ENCODE results near the gene GIMAP8.
A peak's percentile ranks its signal among the peaks of the same experiment; 100 is the strongest.
"Not testable (repeated sequence)": the region's sequence is repeated elsewhere in the genome, so short reads cannot be mapped to it uniquely, and the experiment has no call there.

Gene GIMAP8

GRCh38 chr7:150516956-150517745 lies 66.7 kb downstream of the GIMAP8 start:
- DNase-seq: no peak

DNA sequence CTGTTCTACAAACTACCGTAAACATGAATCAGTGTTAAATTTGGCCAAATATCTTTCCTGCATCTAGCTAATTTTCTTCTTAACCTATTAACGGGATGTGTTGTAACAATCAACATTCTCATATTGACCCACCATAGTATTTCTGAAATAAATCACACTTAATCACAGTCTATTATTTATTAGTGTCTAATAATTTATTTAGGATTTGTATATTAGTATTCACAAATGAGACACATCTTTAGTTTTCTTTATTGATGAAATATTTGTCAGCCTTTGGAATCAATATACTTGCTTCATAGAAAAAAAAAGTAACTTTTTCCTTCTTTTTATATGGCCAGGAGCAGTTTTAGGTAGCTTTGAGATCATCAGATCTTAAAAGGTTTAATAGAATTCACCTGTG lies 68.9 kb downstream of the GIMAP8 start:
- no peak for DNase-seq

DNA sequence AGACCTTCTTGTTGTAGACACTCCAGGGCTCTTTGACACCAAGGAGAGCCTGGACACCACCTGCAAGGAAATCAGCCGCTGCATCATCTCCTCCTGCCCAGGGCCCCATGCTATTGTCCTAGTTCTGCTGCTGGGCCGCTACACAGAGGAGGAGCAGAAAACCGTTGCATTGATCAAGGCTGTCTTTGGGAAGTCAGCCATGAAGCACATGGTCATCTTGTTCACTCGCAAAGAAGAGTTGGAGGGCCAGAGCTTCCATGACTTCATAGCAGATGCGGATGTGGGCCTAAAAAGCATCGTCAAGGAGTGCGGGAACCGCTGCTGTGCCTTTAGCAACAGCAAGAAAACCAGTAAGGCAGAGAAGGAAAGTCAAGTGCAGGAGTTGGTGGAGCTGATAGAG lies 69.7 kb downstream of the GIMAP8 start:
- peak; percentile 70 to 71 for DNase-seq

DNA sequence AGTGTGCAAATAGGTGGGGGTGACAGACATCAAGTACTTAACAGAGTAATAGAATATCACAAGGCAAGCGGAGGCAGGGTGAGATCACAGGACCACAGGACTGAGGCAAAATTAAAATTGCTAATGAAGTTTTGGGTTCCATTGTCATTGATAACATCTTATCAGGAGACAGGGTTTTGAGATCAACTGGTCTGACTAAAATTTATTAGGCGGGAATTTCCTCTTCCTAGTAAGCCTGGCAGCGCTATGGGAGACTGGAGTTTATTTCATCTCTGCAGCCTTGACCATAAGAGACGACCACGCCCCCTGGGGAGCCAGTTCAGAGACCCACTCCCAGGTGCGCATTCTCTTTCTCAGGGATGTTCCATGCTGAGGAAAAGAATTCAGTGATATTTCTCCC lies 72.5 kb downstream of the GIMAP8 start:
- not testable (repeated sequence) for DNase-seq

GRCh38 chr7:150524018-150524417 lies 73.6 kb downstream of the GIMAP8 start:
- no peak for DNase-seq
